ENCODE results near the gene EEF1A2.

Gene EEF1A2

GRCh38 chr20:63538204-63539091, 39.6 kb upstream of the EEF1A2 start:
- ATAC-seq (ENCODE audit: insufficient read depth, low read depth), result no peak
- Histone ChIP-seq H3K36me3 (ENCODE audit: insufficient read depth, low read length) (no peaks in the 10 kb centered on the region), H2AFZ (ENCODE audit: low read depth, low read length) (peak overlapping the region; percentile 79), H3K9ac (ENCODE audit: low read depth, low read length) (peak overlapping the region; percentile 50), H4K20me1 (ENCODE audit: insufficient read depth, low read length) (peaks cover 8% of the 10 kb centered on the region; the same call in 1 of the 2 replicates), H3K4me3 (ENCODE audit: low read depth in 1 of 2, low read length in 2 of 2) (peak overlapping the region in 1 of 2 experiments; percentile 56; a peak in 2 of 4 replicates), H3K27ac (ENCODE audit: low read length) (peak overlapping the region; percentile 71), H3K27me3 (ENCODE audit: insufficient read depth, low read length, poor library complexity) (no peaks in the 10 kb centered on the region), H3K9me3 (ENCODE audit: insufficient read depth, low read length, severe bottlenecking) (no peaks in the 10 kb centered on the region), H3K4me2 (ENCODE audit: insufficient read depth, low read length) (peak overlapping the region; percentile 77), H3K4me1 (ENCODE audit: insufficient read depth, low read length) (peaks cover 21% of the 10 kb centered on the region), H3K79me2 (ENCODE audit: insufficient read depth, low read length) (no peaks in the 10 kb centered on the region)
- TF ChIP-seq CTCF (IDR thresholded peaks at IDR 0.05; ENCODE audit: borderline replicate concordance, extremely low read depth, low read length, poor library complexity, severe bottlenecking), result no peak
- TF ChIP-seq EZH2 (IDR thresholded peaks at IDR 0.05; ENCODE audit: borderline replicate concordance, low read depth, low read length, severe bottlenecking), result no peak
- no peak for DNase-seq

- Histone ChIP-seq H3K27me3 (ENCODE audit: insufficient read depth, low read length, poor library complexity) (no peaks in the 10 kb centered on the region), H4K20me1 (ENCODE audit: insufficient read depth, low read length) (peaks cover 6% of the 10 kb centered on the region; the same call in 1 of the 2 replicates), H3K4me3 (ENCODE audit: low read depth in 1 of 2, low read length in 2 of 2) (peak overlapping the region in 1 of 2 experiments; percentile 56; a peak in 2 of 4 replicates), H3K9me3 (ENCODE audit: insufficient read depth, low read length, severe bottlenecking) (no peaks in the 10 kb centered on the region), H2AFZ (ENCODE audit: low read depth, low read length) (peak overlapping the region; percentile 79), H3K27ac (ENCODE audit: low read length) (peak overlapping the region; percentile 71), H3K36me3 (ENCODE audit: insufficient read depth, low read length) (no peaks in the 10 kb centered on the region), H3K4me2 (ENCODE audit: insufficient read depth, low read length) (peak overlapping the region; percentile 77), H3K9ac (ENCODE audit: low read depth, low read length) (peak overlapping the region; percentile 50), H3K79me2 (ENCODE audit: insufficient read depth, low read length) (no peaks in the 10 kb centered on the region), H3K4me1 (ENCODE audit: insufficient read depth, low read length) (peaks cover 21% of the 10 kb centered on the region)
- DNase-seq (peak; percentile 95), ATAC-seq (ENCODE audit: insufficient read depth, low read depth) (peak; percentile 94)
- TF ChIP-seq EZH2 (IDR thresholded peaks at IDR 0.05; ENCODE audit: borderline replicate concordance, low read depth, low read length, severe bottlenecking) (no peak), CTCF (IDR thresholded peaks at IDR 0.05; ENCODE audit: borderline replicate concordance, extremely low read depth, low read length, poor library complexity, severe bottlenecking) (peak; percentile 99)
These were observed 38.8 kb upstream of the EEF1A2 start for GRCh38 chr20:63537525-63538203.

- Histone ChIP-seq H4K20me1 (ENCODE audit: insufficient read depth, low read length) (peaks cover 7% of the 10 kb centered on the region; the same call in 1 of the 2 replicates), H2AFZ (ENCODE audit: low read depth, low read length) (peak within 1 kb of the TSS; percentile 79), H3K27me3 (ENCODE audit: insufficient read depth, low read length, poor library complexity) (no peaks in the 10 kb centered on the region), H3K4me2 (ENCODE audit: insufficient read depth, low read length) (peak within 1 kb of the TSS; percentile 77), H3K4me1 (ENCODE audit: insufficient read depth, low read length) (peaks cover 21% of the 10 kb centered on the region), H3K36me3 (ENCODE audit: insufficient read depth, low read length) (no peaks in the 10 kb centered on the region), H3K9ac (ENCODE audit: low read depth, low read length) (peak within 1 kb of the TSS; percentile 50), H3K27ac (ENCODE audit: low read length) (peak within 1 kb of the TSS; percentile 71), H3K9me3 (ENCODE audit: insufficient read depth, low read length, severe bottlenecking) (no peaks in the 10 kb centered on the region), H3K4me3 (ENCODE audit: low read depth in 1 of 2, low read length in 2 of 2) (peak within 1 kb of the TSS in 1 of 2 experiments; percentile 56; a peak in 2 of 4 replicates), H3K79me2 (ENCODE audit: insufficient read depth, low read length) (no peaks in the 10 kb centered on the region)
- TF ChIP-seq EZH2 (IDR thresholded peaks at IDR 0.05; ENCODE audit: borderline replicate concordance, low read depth, low read length, severe bottlenecking) (no peak), CTCF (IDR thresholded peaks at IDR 0.05; ENCODE audit: borderline replicate concordance, extremely low read depth, low read length, poor library complexity, severe bottlenecking) (no peak)
- ATAC-seq (ENCODE audit: insufficient read depth, low read depth) (no peak), DNase-seq (no peak)
These were observed 38.2 kb upstream of the EEF1A2 start, which contains the start of gene PTK6 for GRCh38 chr20:63536997-63537524. TSS of gene PTK6 (minus strand) at chr20:63537376. CDS start at chr20:63537314, 62 bp downstream.

Data from DND-41 (cell line).